IMR-90 (cell line): ENCODE results near the gene SH3BGRL. TPM values are rescaled to one million over a fixed set of nuclear protein-coding genes. Genes with fewer than 3 reads are reported as not detected.

ENCODE experiments used
- ATAC-seq: fragments of 200-7000 bp; cut with Tn5 transposase; 2 replicates; pipeline ENCODE4 v1.9.1; 2020; ENCODE audit warnings: low read depth, mild to moderate bottlenecking, moderate library complexity
- BruUV-seq: library from RNA; stranded (reverse); fragments of 400-500 nt; replicated peaks from 2 replicates; lab custom pipeline; 2021; lab: Mats Ljungman, UMichigan
- CTCF ChIA-PET: fragments of 300-600 bp; formaldehyde crosslinking; extraction: SDS; loops from one replicate; lab custom pipeline; 2021; ENCODE audit warnings: antibody characterized with exemption; lab: Yijun Ruan, JAX
- POLR2A ChIA-PET: fragments of 300-600 bp; sonication (Branson Sonifier 250); formaldehyde crosslinking; loops from one replicate; lab custom pipeline; 2022; ENCODE audit warnings: antibody characterized with exemption; ENCODE audit not compliant: unreplicated experiment; lab: Charles Lee
- DNase-seq: peaks from one replicate; pipeline ENCODE4 v3.0.0; 2013
- H2AFZ ChIP-seq: replicated peaks from 2 replicates; pipeline ENCODE3; 2013; ENCODE audit warnings: low read length, mild to moderate bottlenecking; ENCODE audit not compliant: poor library complexity
- H2AK5ac ChIP-seq: 2 replicates; pipeline ENCODE4 v1.6.1; 2013; ENCODE audit warnings: low read depth, low read length, inconsistent platforms
- H2AK9ac ChIP-seq: replicated peaks from 2 replicates; pipeline ENCODE3; 2013; ENCODE audit warnings: mild to moderate bottlenecking, low read depth, low read length, moderate library complexity; ENCODE audit not compliant: poor library complexity
- H2BK120ac ChIP-seq: 2 replicates; pipeline ENCODE4 v1.6.1; 2013; ENCODE audit warnings: low read depth, low read length, inconsistent platforms
- H2BK15ac ChIP-seq: 3 replicates; pipeline ENCODE4 v1.6.1; 2013; ENCODE audit warnings: low read depth, low read length, inconsistent platforms
- H2BK20ac ChIP-seq: 2 replicates; pipeline ENCODE4 v1.6.1; 2013; ENCODE audit warnings: low read depth, mild to moderate bottlenecking, inconsistent platforms, low read length, moderate library complexity
- H2BK5ac ChIP-seq: 2 replicates; pipeline ENCODE4 v1.6.1; 2013; ENCODE audit warnings: mild to moderate bottlenecking, low read depth, low read length, inconsistent platforms; ENCODE audit not compliant: poor library complexity, severe bottlenecking
- H3K14ac ChIP-seq: replicated peaks from 2 replicates; pipeline ENCODE4 v1.6.1; 2013; ENCODE audit warnings: low read depth, low read length, inconsistent platforms
- H3K18ac ChIP-seq: 2 replicates; pipeline ENCODE4 v1.6.1; 2013; ENCODE audit warnings: low read depth, low read length, control low read depth
- H3K23ac ChIP-seq: 2 replicates; pipeline ENCODE4 v1.6.1; 2013; ENCODE audit warnings: low read depth, low read length, inconsistent platforms
- H3K27ac ChIP-seq: 2 replicates; pipeline ENCODE4 v1.5.1; 2013; ENCODE audit warnings: mild to moderate bottlenecking, control low read depth, low read length; ENCODE audit not compliant: insufficient read depth
- H3K27me3 ChIP-seq: 2 replicates; pipeline ENCODE4 v1.6.1; 2013; ENCODE audit warnings: low read length; ENCODE audit not compliant: control insufficient read depth, insufficient read depth
- H3K36me3 ChIP-seq: 2 replicates; pipeline ENCODE4 v1.6.1; 2013; ENCODE audit warnings: low read length, mixed read lengths; ENCODE audit not compliant: control insufficient read depth, insufficient read depth
- H3K4ac ChIP-seq: 2 replicates; pipeline ENCODE4 v1.6.1; 2013; ENCODE audit warnings: low read depth, low read length, inconsistent platforms
- H3K4me1 ChIP-seq: 2 replicates; pipeline ENCODE4 v1.6.1; 2013; ENCODE audit warnings: low read length, mixed read lengths; ENCODE audit not compliant: control insufficient read depth, insufficient read depth
- H3K4me2 ChIP-seq: 2 replicates; pipeline ENCODE4 v1.6.1; 2013; ENCODE audit warnings: low read depth, mild to moderate bottlenecking, control low read depth, low read length, moderate library complexity
- H3K4me3 ChIP-seq: 2 replicates; pipeline ENCODE4 v1.5.1; 2013; ENCODE audit warnings: low read depth, mild to moderate bottlenecking, control low read depth, low read length, moderate library complexity; ENCODE audit not compliant: insufficient read depth
- H3K56ac ChIP-seq: 2 replicates; pipeline ENCODE4 v1.6.1; 2013; ENCODE audit warnings: low read length, inconsistent platforms; ENCODE audit not compliant: insufficient read depth; ENCODE audit errors: extremely low read depth
- H3K79me1 ChIP-seq, 2 experiments: 2 replicates each; pipeline ENCODE4 v1.6.1; 2013; ENCODE audit warnings: low read length in 2 of 2, inconsistent platforms in 1 of 2, low read depth in 1 of 2
- H3K9ac ChIP-seq: 2 replicates; pipeline ENCODE4 v1.6.1; 2013; ENCODE audit warnings: low read depth, low read length, control low read depth
- H3K9me1 ChIP-seq: 2 replicates; pipeline ENCODE4 v1.6.1; 2013; ENCODE audit warnings: low read length, inconsistent platforms; ENCODE audit not compliant: insufficient read depth
- H3K9me3 ChIP-seq: 2 replicates; pipeline ENCODE4 v1.6.1; 2013; ENCODE audit warnings: low read length; ENCODE audit not compliant: control insufficient read depth, insufficient read depth
- H4K20me1 ChIP-seq: 2 replicates; pipeline ENCODE4 v1.6.1; 2013; ENCODE audit warnings: low read length, inconsistent platforms; ENCODE audit not compliant: insufficient read depth
- H4K5ac ChIP-seq: 2 replicates; pipeline ENCODE4 v1.6.1; 2013; ENCODE audit warnings: mild to moderate bottlenecking, low read depth, low read length, control low read depth
- H4K8ac ChIP-seq, 2 experiments: 2 replicates each; pipeline ENCODE4 v1.6.1; 2013; ENCODE audit warnings: low read depth in 2 of 2, low read length in 2 of 2, control low read depth in 1 of 2, inconsistent platforms in 1 of 2
- H4K91ac ChIP-seq: 2 replicates; pipeline ENCODE4 v1.6.1; 2013; ENCODE audit warnings: low read depth, low read length, inconsistent platforms; ENCODE audit not compliant: insufficient read depth
- BHLHE40 ChIP-seq: fragments of 150-350 bp; IDR thresholded peaks from 2 replicates; pipeline ENCODE4 v1.6.1; 2016; ENCODE audit warnings: mild to moderate bottlenecking, low read depth, low read length
- CEBPB ChIP-seq: IDR thresholded peaks from 2 replicates; pipeline ENCODE4 v1.6.1; 2012; ENCODE audit warnings: low read depth, low read length, improper control_type of control experiment
- CHD1 ChIP-seq: IDR thresholded peaks from 2 replicates; pipeline ENCODE4 v1.6.1; 2012; ENCODE audit warnings: low read depth, low read length, improper control_type of control experiment
- ELK1 ChIP-seq: fragments of 150-350 bp; IDR thresholded peaks from 2 replicates; pipeline ENCODE4 v1.6.1; 2016; ENCODE audit warnings: low read depth, mild to moderate bottlenecking, low read length, moderate library complexity, borderline replicate concordance
- FOS ChIP-seq: fragments of 150-350 bp; IDR thresholded peaks from 2 replicates; pipeline ENCODE4 v1.6.1; 2016; ENCODE audit warnings: low read depth, low read length
- MAFK ChIP-seq: IDR thresholded peaks from 2 replicates; pipeline ENCODE4 v1.6.1; 2012; ENCODE audit warnings: low read depth, low read length, improper control_type of control experiment
- MAZ ChIP-seq: IDR thresholded peaks from 2 replicates; pipeline ENCODE4 v1.6.1; 2012; ENCODE audit warnings: low read depth, mild to moderate bottlenecking, low read length, improper control_type of control experiment, moderate library complexity, borderline replicate concordance
- NFE2L2 ChIP-seq: fragments of 150-350 bp; IDR thresholded peaks from 2 replicates; pipeline ENCODE4 v1.6.1; 2016; ENCODE audit warnings: low read depth, mild to moderate bottlenecking, low read length
- RCOR1 ChIP-seq: IDR thresholded peaks from 2 replicates; pipeline ENCODE4 v1.6.1; 2012; ENCODE audit warnings: mild to moderate bottlenecking, low read length, improper control_type of control experiment; ENCODE audit not compliant: insufficient replicate concordance
- SMC3 ChIP-seq: fragments of 150-350 bp; IDR thresholded peaks from 2 replicates; pipeline ENCODE4 v1.6.1; 2016; ENCODE audit warnings: low read depth, mild to moderate bottlenecking, antibody characterized with exemption, low read length, moderate library complexity
- WGBS, 2 experiments: methylation state at CpG; one replicate each; pipeline versions ENCODE4 v1.1.5 to v1.1.7; 2013; ENCODE audit warnings: missing lambda C conversion rate in 2 of 2; ENCODE audit not compliant: insufficient read length in 1 of 2; ENCODE audit errors: extremely low coverage in 2 of 2; 5-methylcytosine and 5-hydroxymethylcytosine counted together
- dilution Hi-C: fragments of 300-500 bp; cut with HindIII; formaldehyde crosslinking; loops from one replicate; pipeline ENCODE4 v1.14.3; 2018; ENCODE audit warnings: low sequenced_read_pairs; ENCODE audit not compliant: unreplicated experiment
- in situ Hi-C: fragments of 300-500 bp; cut with MboI; formaldehyde crosslinking; loops from 3 replicates; pipeline ENCODE4 v1.14.3; 2019; ENCODE audit warnings: low sequenced_read_pairs, inconsistent platforms, mixed read lengths
- intact Hi-C: fragments of 100-400 bp; cut with micrococcal nuclease; formaldehyde crosslinking; loops from 2 replicates; pipeline ENCODE4 v1.10.0; 2022
- polyA plus RNA-seq, 3 experiments: library from polyadenylated mRNA; depleted of rRNA; stranded (reverse); fragments of >200 nt; gene quantifications; 2 replicates each; pipeline ENCODE4 v1.2.3, GENCODE V29; 2012; ENCODE audit warnings: low replicate concordance in 1 of 3
- total RNA-seq: library from RNA; depleted of rRNA; stranded (reverse); fragments of >200 nt; gene quantifications from 2 replicates; pipeline ENCODE4 v1.2.3, GENCODE V29; 2012

Gene SH3BGRL
- total and polyA plus RNA-seq, 2 of the 4 experiments (the other 2 are of a cell fraction): 50.7 to 110 TPM

DNA sequence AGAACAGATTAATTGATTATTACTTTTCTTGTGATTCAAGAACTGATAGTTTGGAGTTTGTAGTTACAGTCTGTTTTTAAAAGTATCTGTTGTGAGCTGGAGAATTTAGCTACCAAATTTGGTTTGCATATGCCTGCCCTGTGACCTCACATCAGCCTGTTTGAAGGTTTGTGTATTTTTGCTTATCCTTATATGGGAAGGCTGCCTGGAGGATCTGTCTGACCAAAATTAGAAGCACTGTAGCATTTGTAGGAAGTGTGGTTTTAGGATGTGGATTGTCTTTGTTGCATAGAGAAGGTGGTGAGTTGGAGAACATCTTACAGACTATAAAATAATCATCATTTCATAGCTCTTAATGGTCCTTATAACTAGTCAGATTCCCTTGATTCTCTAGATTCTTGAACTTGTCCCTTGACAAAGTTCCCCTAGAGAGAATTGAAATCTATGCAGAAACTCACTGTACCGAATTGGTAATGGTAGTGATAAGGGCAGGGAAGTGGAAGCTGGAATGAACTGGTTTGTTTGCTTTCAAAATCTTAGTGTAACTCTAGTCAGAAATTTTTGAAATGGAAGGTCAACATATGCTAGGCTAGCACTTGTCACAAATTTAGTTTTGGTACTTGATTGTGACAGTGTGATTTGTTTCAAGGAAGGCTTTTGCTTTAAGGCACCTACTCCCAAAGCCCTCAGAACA lies 57.3 kb downstream of the SH3BGRL start:
- H3K9me1 ChIP-seq: no peaks in the 10 kb centered on the region; the same call in 1 of the 2 replicates
- H3K36me3 ChIP-seq: no peaks in the 10 kb centered on the region
- DNase-seq (peak; percentile 67), ATAC-seq (peak; percentile 82)
- H3K4me2 ChIP-seq: peak overlapping the region; percentile 75; the same call in 1 of the 2 replicates
- no peaks in the 10 kb centered on the region for H4K20me1 ChIP-seq
- intact Hi-C loops: loop anchor here (1.0 kb wide), 1 partner anchor 57 kb away; the partner anchor contains the start of gene SH3BGRL
- H3K56ac ChIP-seq: peak overlapping the region; percentile 81
- no peak overlapping the region for H2AFZ ChIP-seq
- peak overlapping the region; percentile 52; the same call in 1 of the 2 replicates for H3K9ac ChIP-seq
- H3K4me1 ChIP-seq: 0 out of 2 replicates have a peak, but pooled peaks cover 2% of the 10 kb centered on the region
- peak overlapping the region; percentile 78; the same call in 1 of the 2 replicates for H3K4ac ChIP-seq
- ChIA-PET CTCF (interaction anchor here (0.7 kb wide), 1 partner anchor 67 kb away, joined by 3 read pairs; no protein-coding TSS in a partner anchor), POLR2A (interaction anchor here (0.6 to 0.8 kb wide), 2 partner anchors 27 to 57 kb away, joined by 3 read pairs; partner anchors contain the start of genes HMGN5 and SH3BGRL)
- H3K9me3 ChIP-seq: no peaks in the 10 kb centered on the region
- peak overlapping the region; percentile 92 for H2BK5ac ChIP-seq
- H3K23ac ChIP-seq: peak overlapping the region; percentile 86
- H4K8ac ChIP-seq: peak overlapping the region; percentile 71 to 86; a peak in 3 of 4 replicates
- WGBS, 2 experiments: no CpG with 5 or more reads among the region's 1 CpG
- peak overlapping the region; percentile 91; the same call in 1 of the 2 replicates for H3K18ac ChIP-seq
- dilution Hi-C loops: no loop called here
- in situ Hi-C loops: no loop called here
- BruUV-seq: TSS peak; percentile 24
- no peak overlapping the region for H3K4me3 ChIP-seq
- peak overlapping the region; percentile 58; the same call in 1 of the 2 replicates for H2BK20ac ChIP-seq
- peak overlapping the region; percentile 87 for H2BK120ac ChIP-seq
- no peak overlapping the region for H2AK9ac ChIP-seq
- peaks cover 4 to 15% of the 10 kb centered on the region in 2 experiments; a peak in 3 of 4 replicates for H3K79me1 ChIP-seq
- no peaks in the 10 kb centered on the region for H3K27me3 ChIP-seq
- peak overlapping the region; percentile 86 for H3K14ac ChIP-seq
- H4K5ac ChIP-seq: peak overlapping the region; percentile 63; the same call in 1 of the 2 replicates
- TF ChIP-seq MAZ (no peak), SMC3 (no peak), MAFK (no peak), FOS (no peak), CEBPB (no peak), NFE2L2 (no peak), RCOR1 (no peak), BHLHE40 (no peak), CHD1 (no peak), ELK1 (no peak)
- H2BK15ac ChIP-seq: peak overlapping the region; percentile 49; the same call in 1 of the 3 replicates
- peak overlapping the region; percentile 54; the same call in 1 of the 2 replicates for H3K27ac ChIP-seq
- peak overlapping the region; percentile 23; the same call in 1 of the 2 replicates for H2AK5ac ChIP-seq
- H4K91ac ChIP-seq: peak overlapping the region; percentile 77
